ENCODE data around the gene STRN3. TPM values are rescaled to one million over a fixed set of nuclear protein-coding genes. Genes with fewer than 3 reads are reported as not detected.

STRN3 gene
- total RNA-seq, 1 experiment from 2014 or later, result 44.2 TPM

- Histone ChIP-seq H3K4me3 (ENCODE audit: low read depth, low read length, poor library complexity, severe bottlenecking) (no peak overlapping the region), H3K27me3 (replicated peaks; ENCODE audit: insufficient read depth, low read depth, low read length, poor library complexity) (no peaks in the 10 kb centered on the region), H3K4me1 (ENCODE audit: insufficient read depth, low read length, poor library complexity, severe bottlenecking) (no peaks in the 10 kb centered on the region), H3K9me3 (ENCODE audit: low read depth, low read length, poor library complexity, severe bottlenecking) (no peaks in the 10 kb centered on the region), H3K36me3 (ENCODE audit: insufficient read depth, low read length, poor library complexity, severe bottlenecking) (no peaks in the 10 kb centered on the region), H3K27ac (ENCODE audit: low read depth, low read length, poor library complexity, severe bottlenecking) (no peak overlapping the region)
- no TSS peak for BruUV-seq (replicated peaks)
- ChIA-PET POLR2A (ENCODE audit: low non-redundant PET) (interaction anchor here (0.6 kb wide), 1 partner anchor 27 kb away, joined by 3 read pairs; no protein-coding TSS in a partner anchor), CTCF (no interaction called here)
- intact Hi-C loops (cut with micrococcal nuclease; ENCODE audit: unreplicated experiment), result no loop called here
- no peak for DNase-seq (ENCODE audit: low spot score)
- TF ChIP-seq CTCF (conservative IDR thresholded peaks at IDR 0.05; ENCODE audit: low read depth, low read length) (no peak), EZH2 (IDR thresholded peaks at IDR 0.05; ENCODE audit: borderline replicate concordance, low read depth, low read length, poor library complexity, severe bottlenecking) (no peak)
Observed at GRCh38 chr14:30849354-30849753, 176.8 kb downstream of the STRN3 start.

- TF ChIP-seq EZH2 (IDR thresholded peaks at IDR 0.05; ENCODE audit: borderline replicate concordance, low read depth, low read length, poor library complexity, severe bottlenecking) (no peak), CTCF (conservative IDR thresholded peaks at IDR 0.05; ENCODE audit: low read depth, low read length) (no peak)
- H3K9me3 ChIP-seq (ENCODE audit: low read depth, low read length, poor library complexity, severe bottlenecking), result no peaks in the 10 kb centered on the region
- intact Hi-C loops (cut with micrococcal nuclease; ENCODE audit: unreplicated experiment), result no loop called here
- BruUV-seq (replicated peaks), result no TSS peak
- ChIA-PET POLR2A (ENCODE audit: low non-redundant PET) (interaction anchor here (0.6 kb wide), 1 partner anchor 28 kb away, joined by 3 read pairs; no protein-coding TSS in a partner anchor), CTCF (no interaction called here)
- H3K27ac ChIP-seq (ENCODE audit: low read depth, low read length, poor library complexity, severe bottlenecking), result no peak overlapping the region
- H3K4me1 ChIP-seq (ENCODE audit: insufficient read depth, low read length, poor library complexity, severe bottlenecking), result no peaks in the 10 kb centered on the region
- no peak for DNase-seq (ENCODE audit: low spot score)
- no peaks in the 10 kb centered on the region for H3K36me3 ChIP-seq (ENCODE audit: insufficient read depth, low read length, poor library complexity, severe bottlenecking)
- no peak overlapping the region for H3K4me3 ChIP-seq (ENCODE audit: low read depth, low read length, poor library complexity, severe bottlenecking)
- no peaks in the 10 kb centered on the region for H3K27me3 ChIP-seq (replicated peaks; ENCODE audit: insufficient read depth, low read depth, low read length, poor library complexity)
Observed at GRCh38 chr14:30848449-30849240, 177.5 kb downstream of the STRN3 start.

Small RNA genes lying within 50 kb of the gene (microRNA-seq; reads per million reads assigned to microRNA genes)
- 39.4 reads per million, percentile 53 among the genes with 10 or more reads in this experiment for gene MIR624

Other genes starting within 250 kb of the STRN3 start
- gene COCH, start 151.8 kb downstream of the STRN3 start, total RNA-seq (2021), result 70.8 and 87.6 TPM in 2 replicates
- gene AP4S1, start 730 bp downstream of the STRN3 start, total RNA-seq (2021), result 8.3 and 8.6 TPM in 2 replicates
- gene HECTD1, start 181.4 kb upstream of the STRN3 start, total RNA-seq (2021), result 138 and 156 TPM in 2 replicates